Activated naive CD8-positive, alpha-beta T cell treated with anti-CD3 and anti-CD28 coated beads for 36 hours (primary cell): ENCODE measurements around the gene ABTB2. TPM values are rescaled to one million over a fixed set of nuclear protein-coding genes. Genes with fewer than 3 reads are reported as not detected.
"Not testable (repeated sequence)": the region's sequence is repeated elsewhere in the genome, so short reads cannot be mapped to it uniquely, and the experiment has no call there.

Experiments used
- DNase-seq: peaks from one replicate; pipeline ENCODE4 v3.0.0; 2021
- H3K27ac Mint-ChIP-seq: one replicate; pipeline ENCODE4 v1.8.0; 2022; ENCODE audit warnings: mild to moderate bottlenecking, moderate library complexity, mixed read lengths
- H3K27me3 Mint-ChIP-seq: one replicate; pipeline ENCODE4 v1.8.0; 2022; ENCODE audit warnings: mild to moderate bottlenecking, mixed read lengths
- H3K36me3 Mint-ChIP-seq: one replicate; pipeline ENCODE4 v1.8.0; 2021; ENCODE audit warnings: mild to moderate bottlenecking, mixed read lengths
- H3K4me1 Mint-ChIP-seq: one replicate; pipeline ENCODE4 v1.8.0; 2021; ENCODE audit warnings: mixed read lengths
- H3K4me3 Mint-ChIP-seq: one replicate; pipeline ENCODE4 v1.8.0; 2022; ENCODE audit warnings: mild to moderate bottlenecking, moderate library complexity, mixed read lengths
- H3K9me3 Mint-ChIP-seq: one replicate; pipeline ENCODE4 v1.8.0; 2022; ENCODE audit warnings: mixed read lengths
- total RNA-seq, 2 experiments: library from RNA; stranded (reverse); gene quantifications; one replicate each; pipeline ENCODE4 v1.2.3, GENCODE V29; 2021

The ABTB2 gene
- total RNA-seq, 2 experiments from 2014 or later, result 1.4 to 1.5 TPM

- Mint-ChIP-seq H3K4me1 (peaks cover 10% of the 10 kb centered on the region), H3K27ac (no peak overlapping the region), H3K36me3 (no peaks in the 10 kb centered on the region), H3K9me3 (no peaks in the 10 kb centered on the region), H3K4me3 (no peak overlapping the region), H3K27me3 (no peaks in the 10 kb centered on the region)
- DNase-seq, result no peak
These were observed 176.6 kb downstream of the ABTB2 start for GRCh38 chr11:34181251-34181650.

- not testable (repeated sequence) for H3K27ac Mint-ChIP-seq, H3K27me3 Mint-ChIP-seq, H3K4me3 Mint-ChIP-seq, DNase-seq, H3K36me3 Mint-ChIP-seq, H3K9me3 Mint-ChIP-seq
- peaks cover 11% of the 10 kb centered on the region for H3K4me1 Mint-ChIP-seq
These were observed 177.0 kb downstream of the ABTB2 start for GRCh38 chr11:34180814-34181165.

GRCh38 chr11:34180040-34180813 is 177.6 kb downstream of the ABTB2 start:
- H3K27ac Mint-ChIP-seq, result no peak overlapping the region
- H3K27me3 Mint-ChIP-seq, result no peaks in the 10 kb centered on the region
- peaks cover 15% of the 10 kb centered on the region for H3K4me1 Mint-ChIP-seq
- DNase-seq, result no peak
- no peaks in the 10 kb centered on the region for H3K9me3 Mint-ChIP-seq
- no peaks in the 10 kb centered on the region for H3K36me3 Mint-ChIP-seq
- no peak overlapping the region for H3K4me3 Mint-ChIP-seq

GRCh38 chr11:34179026-34179675 is 178.7 kb downstream of the ABTB2 start:
- H3K9me3 Mint-ChIP-seq, result no peaks in the 10 kb centered on the region
- no peak for DNase-seq
- H3K27me3 Mint-ChIP-seq, result no peaks in the 10 kb centered on the region
- peaks cover 19% of the 10 kb centered on the region for H3K4me1 Mint-ChIP-seq
- H3K27ac Mint-ChIP-seq, result no peak overlapping the region
- H3K36me3 Mint-ChIP-seq, result no peaks in the 10 kb centered on the region
- H3K4me3 Mint-ChIP-seq, result no peak overlapping the region

GRCh38 chr11:34178209-34178821 is 179.5 kb downstream of the ABTB2 start:
- Mint-ChIP-seq H3K9me3 (no peaks in the 10 kb centered on the region), H3K36me3 (no peaks in the 10 kb centered on the region), H3K27me3 (no peaks in the 10 kb centered on the region), H3K4me1 (peaks cover 23% of the 10 kb centered on the region), H3K27ac (no peak overlapping the region), H3K4me3 (no peak overlapping the region)
- no peak for DNase-seq

- Mint-ChIP-seq H3K9me3 (no peaks in the 10 kb centered on the region), H3K4me3 (no peak overlapping the region)
These were observed 181.0 kb downstream of the ABTB2 start for GRCh38 chr11:34176751-34177209.

GRCh38 chr11:34175284-34176019 is 182.4 kb downstream of the ABTB2 start:
- H3K4me1 Mint-ChIP-seq, result peaks cover 16% of the 10 kb centered on the region
- no peak overlapping the region for H3K27ac Mint-ChIP-seq
- no peak overlapping the region for H3K4me3 Mint-ChIP-seq
- peaks cover 9% of the 10 kb centered on the region for H3K27me3 Mint-ChIP-seq
- DNase-seq, result no peak
- no peaks in the 10 kb centered on the region for H3K36me3 Mint-ChIP-seq
- no peaks in the 10 kb centered on the region for H3K9me3 Mint-ChIP-seq

More at GRCh38 chr11:34176751-34177209, 181.0 kb downstream of the ABTB2 start:
- Mint-ChIP-seq H3K27ac (no peak overlapping the region), H3K4me1 (peaks cover 23% of the 10 kb centered on the region), H3K36me3 (no peaks in the 10 kb centered on the region), H3K27me3 (peaks cover 9% of the 10 kb centered on the region)
- DNase-seq, result no peak

GRCh38 chr11:34174412-34175041 is 183.3 kb downstream of the ABTB2 start:
- Mint-ChIP-seq H3K4me1 (peaks cover 12% of the 10 kb centered on the region), H3K27me3 (peaks cover 9% of the 10 kb centered on the region), H3K36me3 (no peaks in the 10 kb centered on the region), H3K27ac (no peak overlapping the region), H3K9me3 (no peaks in the 10 kb centered on the region), H3K4me3 (peak overlapping the region; percentile 43)
- peak; percentile 84 for DNase-seq

GRCh38 chr11:34173050-34173449 is 184.8 kb downstream of the ABTB2 start:
- Mint-ChIP-seq H3K27ac (no peak overlapping the region), H3K4me3 (no peak overlapping the region), H3K27me3 (peaks cover 9% of the 10 kb centered on the region), H3K9me3 (no peaks in the 10 kb centered on the region), H3K4me1 (peaks cover 12% of the 10 kb centered on the region), H3K36me3 (no peaks in the 10 kb centered on the region)
- DNase-seq, result no peak

GRCh38 chr11:34169686-34170085 is 188.1 kb downstream of the ABTB2 start:
- Mint-ChIP-seq H3K4me3 (no peak overlapping the region), H3K36me3 (no peaks in the 10 kb centered on the region), H3K27ac (no peak overlapping the region), H3K27me3 (peaks cover 9% of the 10 kb centered on the region), H3K4me1 (peaks cover 4% of the 10 kb centered on the region), H3K9me3 (no peaks in the 10 kb centered on the region)
- no peak for DNase-seq

GRCh38 chr11:34168642-34169420 is 189.0 kb downstream of the ABTB2 start:
- Mint-ChIP-seq H3K27me3 (peaks cover 9% of the 10 kb centered on the region), H3K9me3 (no peaks in the 10 kb centered on the region), H3K27ac (no peak overlapping the region), H3K4me3 (no peak overlapping the region), H3K36me3 (no peaks in the 10 kb centered on the region), H3K4me1 (peaks cover 1% of the 10 kb centered on the region)
- DNase-seq, result no peak

- Mint-ChIP-seq H3K27ac (no peak overlapping the region), H3K4me3 (no peak overlapping the region), H3K9me3 (no peaks in the 10 kb centered on the region), H3K4me1 (no peaks in the 10 kb centered on the region), H3K36me3 (no peaks in the 10 kb centered on the region), H3K27me3 (peaks cover 5% of the 10 kb centered on the region)
- no peak for DNase-seq
These were observed 189.8 kb downstream of the ABTB2 start for GRCh38 chr11:34167961-34168360.

GRCh38 chr11:34166806-34167740 is 190.7 kb downstream of the ABTB2 start:
- H3K9me3 Mint-ChIP-seq, result no peaks in the 10 kb centered on the region

More at GRCh38 chr11:34166806-34167740, 190.7 kb downstream of the ABTB2 start:
- no peaks in the 10 kb centered on the region for H3K4me1 Mint-ChIP-seq
- no peak overlapping the region for H3K27ac Mint-ChIP-seq
- no peak overlapping the region for H3K4me3 Mint-ChIP-seq
- no peaks in the 10 kb centered on the region for H3K27me3 Mint-ChIP-seq
- no peak for DNase-seq
- no peaks in the 10 kb centered on the region for H3K36me3 Mint-ChIP-seq
